A673 (cell line): Measurements from ENCODE around the gene RAPGEF4.

ENCODE experiments used
- CTCF ChIP-seq: fragments of 300-800, 200-600 bp; sonication (generic); conservative IDR thresholded peaks from 2 replicates; pipeline ENCODE4 v1.5.1; 2017; ENCODE audit warnings: low read depth, mild to moderate bottlenecking, antibody characterized with exemption, low read length, moderate library complexity, mixed read lengths
- EZH2 ChIP-seq: fragments of 200-600 bp; sonication (generic); IDR thresholded peaks from 2 replicates; pipeline ENCODE4 v1.6.1; 2017; ENCODE audit warnings: borderline replicate concordance, low read depth, mild to moderate bottlenecking, mixed read lengths, antibody characterized with exemption, low read length; ENCODE audit not compliant: poor library complexity, severe bottlenecking

- TF ChIP-seq CTCF (no peak), EZH2 (no peak)
These were observed 107.0 kb downstream of the RAPGEF4 start for GRCh38 chr2:172842511-172843265.
